ENCODE data around the gene UBALD2.

DNA sequence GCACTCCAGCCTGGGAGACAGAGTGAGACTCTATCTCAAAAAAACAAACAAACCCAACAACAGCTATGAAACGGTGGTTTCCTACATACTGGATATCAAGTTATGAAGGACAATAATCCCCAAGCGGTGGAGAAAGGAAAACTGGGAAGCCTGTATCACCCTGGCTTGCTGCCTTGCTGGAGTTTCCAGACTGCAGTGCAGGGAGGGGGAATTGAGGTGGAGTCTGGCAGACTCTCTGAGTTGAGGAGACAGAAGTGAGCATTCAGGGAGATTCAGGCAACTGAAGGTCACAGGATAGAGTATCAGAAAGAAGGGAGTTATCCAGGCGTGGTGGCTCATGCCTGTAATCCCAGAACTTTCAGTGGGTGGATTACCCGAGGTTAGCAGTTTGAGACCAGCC lies 31.0 kb downstream of the UBALD2 start:
- TF ChIP-seq, protein P1, sequence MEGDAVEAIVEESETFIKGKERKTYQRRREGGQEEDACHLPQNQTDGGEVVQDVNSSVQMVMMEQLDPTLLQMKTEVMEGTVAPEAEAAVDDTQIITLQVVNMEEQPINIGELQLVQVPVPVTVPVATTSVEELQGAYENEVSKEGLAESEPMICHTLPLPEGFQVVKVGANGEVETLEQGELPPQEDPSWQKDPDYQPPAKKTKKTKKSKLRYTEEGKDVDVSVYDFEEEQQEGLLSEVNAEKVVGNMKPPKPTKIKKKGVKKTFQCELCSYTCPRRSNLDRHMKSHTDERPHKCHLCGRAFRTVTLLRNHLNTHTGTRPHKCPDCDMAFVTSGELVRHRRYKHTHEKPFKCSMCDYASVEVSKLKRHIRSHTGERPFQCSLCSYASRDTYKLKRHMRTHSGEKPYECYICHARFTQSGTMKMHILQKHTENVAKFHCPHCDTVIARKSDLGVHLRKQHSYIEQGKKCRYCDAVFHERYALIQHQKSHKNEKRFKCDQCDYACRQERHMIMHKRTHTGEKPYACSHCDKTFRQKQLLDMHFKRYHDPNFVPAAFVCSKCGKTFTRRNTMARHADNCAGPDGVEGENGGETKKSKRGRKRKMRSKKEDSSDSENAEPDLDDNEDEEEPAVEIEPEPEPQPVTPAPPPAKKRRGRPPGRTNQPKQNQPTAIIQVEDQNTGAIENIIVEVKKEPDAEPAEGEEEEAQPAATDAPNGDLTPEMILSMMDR (IDR thresholded peaks at IDR 0.05): no peak
- TF ChIP-seq EP300 (IDR thresholded peaks at IDR 0.05) (no peak), POLR2A (IDR thresholded peaks at IDR 0.05) (no peak)
